Hepatocyte (in vitro differentiated cells): Measurements from ENCODE around the gene PRDM10. TPM values are rescaled to one million over a fixed set of nuclear protein-coding genes. Genes with fewer than 3 reads are reported as not detected.

Experiments used
- DNase-seq: peaks from one replicate; pipeline ENCODE4 v3.0.0-alpha.2; 2016; ENCODE audit warnings: low spot score
- H2AFZ ChIP-seq: fragments of 200-600 bp; sonication (generic); 2 replicates; pipeline ENCODE4 v1.6.0; 2016; ENCODE audit warnings: antibody characterized with exemption, mild to moderate bottlenecking
- H3K27ac ChIP-seq: fragments of 200-600 bp; sonication (generic); 2 replicates; pipeline ENCODE4 v1.5.1; 2016; ENCODE audit warnings: mild to moderate bottlenecking
- H3K27me3 ChIP-seq: fragments of 200-600 bp; sonication (generic); 2 replicates; pipeline ENCODE4 v1.6.1; 2016
- H3K36me3 ChIP-seq: fragments of 200-600 bp; sonication (generic); replicated peaks from 2 replicates; pipeline ENCODE4 v1.5.1; 2016; ENCODE audit warnings: low read depth; ENCODE audit not compliant: insufficient read depth
- H3K4me1 ChIP-seq: fragments of 200-600 bp; sonication (generic); 2 replicates; pipeline ENCODE4 v1.5.1; 2016; ENCODE audit warnings: mild to moderate bottlenecking, moderate library complexity; ENCODE audit not compliant: insufficient read depth
- H3K4me2 ChIP-seq: fragments of 200-600 bp; sonication (generic); 2 replicates; pipeline ENCODE4 v1.6.0; 2016
- H3K4me3 ChIP-seq: fragments of 200-600 bp; sonication (generic); 2 replicates; pipeline ENCODE4 v1.5.1; 2016; ENCODE audit warnings: mild to moderate bottlenecking
- H3K79me2 ChIP-seq: fragments of 200-600 bp; sonication (generic); 2 replicates; pipeline ENCODE4 v1.6.0; 2017; ENCODE audit warnings: mild to moderate bottlenecking
- H3K9me2 ChIP-seq: fragments of 200-600 bp; sonication (generic); replicated peaks from 2 replicates; pipeline ENCODE4 v1.6.0; 2017; ENCODE audit warnings: mild to moderate bottlenecking; ENCODE audit not compliant: insufficient read depth
- H3K9me3 ChIP-seq: fragments of 200-600 bp; sonication (generic); 2 replicates; pipeline ENCODE4 v1.5.1; 2016; ENCODE audit warnings: low read depth, mild to moderate bottlenecking
- H4K20me1 ChIP-seq: fragments of 200-600 bp; sonication (generic); 2 replicates; pipeline ENCODE4 v1.6.0; 2016; ENCODE audit warnings: mild to moderate bottlenecking; ENCODE audit not compliant: insufficient read depth, poor library complexity, severe bottlenecking
- EZH2 ChIP-seq: fragments of 200-600 bp; sonication (generic); IDR thresholded peaks from 2 replicates; pipeline ENCODE4 v1.6.1; 2016; ENCODE audit warnings: antibody characterized with exemption, mild to moderate bottlenecking, borderline replicate concordance
- EZH2phosphoT487 ChIP-seq: fragments of 200-600 bp; sonication (generic); IDR thresholded peaks from one replicate; pipeline ENCODE4 v1.6.1; 2018; ENCODE audit warnings: antibody characterized with exemption, mild to moderate bottlenecking, low read depth, moderate library complexity; ENCODE audit not compliant: unreplicated experiment, severe bottlenecking
- WGBS: methylation state at CpG from one replicate; pipeline ENCODE4 v1.1.6; 2016; ENCODE audit warnings: low lambda C conversion rate; ENCODE audit errors: missing lambda C conversion rate; 5-methylcytosine and 5-hydroxymethylcytosine counted together
- polyA plus RNA-seq: library from polyadenylated mRNA; unstranded; fragments of >200 nt; fragmentation: Nextera tagmentation; extraction: Ambion mirVana; gene quantifications from 2 replicates; pipeline ENCODE4 v1.2.1, GENCODE V29; 2016
- total RNA-seq: library from RNA; depleted of rRNA; stranded (reverse); fragments of >200 nt; gene quantifications from 2 replicates; pipeline ENCODE4 v1.2.3, GENCODE V29; 2014
- TF ChIP-seq, protein P1 (sequence below): fragments of 200-600 bp; sonication (generic); IDR thresholded peaks from 2 replicates; pipeline ENCODE4 v1.5.1; 2016; ENCODE audit warnings: antibody characterized with exemption, mild to moderate bottlenecking; ENCODE audit not compliant: poor library complexity

PRDM10 gene
- total and polyA plus RNA-seq, 2 experiments from 2014 or later, result 3.8 to 7.1 TPM

- Histone ChIP-seq H3K27ac (no peak overlapping the region), H3K4me2 (no peak overlapping the region), H3K27me3 (no peaks in the 10 kb centered on the region), H2AFZ (no peak overlapping the region), H3K4me1 (peaks cover 13% of the 10 kb centered on the region), H3K9me3 (no peaks in the 10 kb centered on the region), H3K4me3 (no peak overlapping the region), H3K9me2 (no peaks in the 10 kb centered on the region), H3K79me2 (no peaks in the 10 kb centered on the region), H3K36me3 (no peaks in the 10 kb centered on the region), H4K20me1 (no peaks in the 10 kb centered on the region)
- WGBS, result 97% methylated on average over 5 of the region's 5 CpGs
- DNase-seq, result no peak
- no peak for TF ChIP-seq EZH2
- TF ChIP-seq, protein P1, sequence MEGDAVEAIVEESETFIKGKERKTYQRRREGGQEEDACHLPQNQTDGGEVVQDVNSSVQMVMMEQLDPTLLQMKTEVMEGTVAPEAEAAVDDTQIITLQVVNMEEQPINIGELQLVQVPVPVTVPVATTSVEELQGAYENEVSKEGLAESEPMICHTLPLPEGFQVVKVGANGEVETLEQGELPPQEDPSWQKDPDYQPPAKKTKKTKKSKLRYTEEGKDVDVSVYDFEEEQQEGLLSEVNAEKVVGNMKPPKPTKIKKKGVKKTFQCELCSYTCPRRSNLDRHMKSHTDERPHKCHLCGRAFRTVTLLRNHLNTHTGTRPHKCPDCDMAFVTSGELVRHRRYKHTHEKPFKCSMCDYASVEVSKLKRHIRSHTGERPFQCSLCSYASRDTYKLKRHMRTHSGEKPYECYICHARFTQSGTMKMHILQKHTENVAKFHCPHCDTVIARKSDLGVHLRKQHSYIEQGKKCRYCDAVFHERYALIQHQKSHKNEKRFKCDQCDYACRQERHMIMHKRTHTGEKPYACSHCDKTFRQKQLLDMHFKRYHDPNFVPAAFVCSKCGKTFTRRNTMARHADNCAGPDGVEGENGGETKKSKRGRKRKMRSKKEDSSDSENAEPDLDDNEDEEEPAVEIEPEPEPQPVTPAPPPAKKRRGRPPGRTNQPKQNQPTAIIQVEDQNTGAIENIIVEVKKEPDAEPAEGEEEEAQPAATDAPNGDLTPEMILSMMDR, result no peak
- TF ChIP-seq EZH2phosphoT487, result no peak
Observed at GRCh38 chr11:129864811-129865210, 137.8 kb downstream of the PRDM10 start.

DNA sequence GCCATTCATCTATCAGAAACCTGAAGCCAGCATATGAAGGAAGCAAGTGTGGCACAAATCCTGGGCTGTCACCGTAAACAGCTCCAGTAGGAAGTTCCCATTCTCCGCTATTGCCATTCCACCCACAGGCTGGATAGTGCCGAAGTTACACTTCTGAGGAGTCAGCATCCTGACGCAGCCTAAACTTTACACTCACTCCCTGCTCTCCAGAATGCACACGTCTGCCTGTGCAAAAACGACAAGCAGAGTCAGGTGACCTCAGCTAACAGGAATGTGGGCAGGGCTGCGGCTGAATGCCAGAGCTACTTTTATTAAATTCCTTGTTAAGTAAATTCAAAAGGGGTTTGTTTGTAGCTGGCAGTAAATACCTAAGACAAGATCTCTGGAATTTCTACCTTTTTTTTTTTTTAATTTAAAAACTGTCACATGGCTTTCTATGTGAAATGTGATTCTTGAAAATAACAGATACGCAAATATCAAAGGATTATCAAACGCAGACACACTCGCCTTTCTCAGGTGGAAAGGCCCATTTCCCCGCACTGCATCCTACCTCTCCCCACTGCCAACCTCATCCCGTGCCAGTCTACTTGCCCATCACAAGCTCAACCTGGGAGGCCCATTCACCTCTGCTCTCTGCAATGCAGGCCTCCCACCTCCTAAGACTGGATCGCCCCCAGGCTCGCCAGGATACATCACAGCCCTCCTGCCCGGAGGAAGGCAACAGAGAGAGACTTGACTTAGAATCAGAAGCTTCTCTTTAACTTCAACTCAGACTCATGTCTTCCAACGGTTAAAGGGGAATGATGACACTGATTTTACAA, 140.7 kb downstream of the PRDM10 start:
- peak; percentile 93 for DNase-seq
- no peaks in the 10 kb centered on the region for H3K79me2 ChIP-seq
- no peaks in the 10 kb centered on the region for H3K27me3 ChIP-seq
- peak overlapping the region; percentile 88 for H3K27ac ChIP-seq
- TF ChIP-seq, protein P1, result no peak
- TF ChIP-seq EZH2phosphoT487 (no peak), EZH2 (no peak)
- H3K4me3 ChIP-seq, result no peak overlapping the region
- peaks cover 13% of the 10 kb centered on the region for H3K4me1 ChIP-seq
- no peaks in the 10 kb centered on the region for H3K9me3 ChIP-seq
- H4K20me1 ChIP-seq, result no peaks in the 10 kb centered on the region
- 41% methylated on average over 16 of the region's 16 CpGs for WGBS
- no peaks in the 10 kb centered on the region for H3K9me2 ChIP-seq
- H3K36me3 ChIP-seq, result no peaks in the 10 kb centered on the region
- H2AFZ ChIP-seq, result no peak overlapping the region
- no peak overlapping the region for H3K4me2 ChIP-seq

GRCh38 chr11:129856036-129856435, 146.6 kb downstream of the PRDM10 start:
- Histone ChIP-seq H3K36me3 (no peaks in the 10 kb centered on the region), H3K4me1 (peaks cover 12% of the 10 kb centered on the region), H3K9me2 (no peaks in the 10 kb centered on the region), H4K20me1 (no peaks in the 10 kb centered on the region), H3K27me3 (no peaks in the 10 kb centered on the region), H2AFZ (no peak overlapping the region), H3K79me2 (no peaks in the 10 kb centered on the region), H3K4me3 (no peak overlapping the region), H3K9me3 (no peaks in the 10 kb centered on the region), H3K27ac (no peak overlapping the region), H3K4me2 (no peak overlapping the region)
- no peak for DNase-seq
- WGBS, result 93% methylated on average over 8 of the region's 8 CpGs
- no peak for TF ChIP-seq EZH2phosphoT487
- no peak for TF ChIP-seq EZH2

GRCh38 chr11:129855086-129855485, 147.5 kb downstream of the PRDM10 start:
- H3K27ac ChIP-seq, result peak overlapping the region; percentile 81
- no peaks in the 10 kb centered on the region for H3K9me2 ChIP-seq
- H3K4me1 ChIP-seq, result peaks cover 12% of the 10 kb centered on the region
- H2AFZ ChIP-seq, result no peak overlapping the region
- H3K79me2 ChIP-seq, result no peaks in the 10 kb centered on the region
- H3K36me3 ChIP-seq, result no peaks in the 10 kb centered on the region
- no peaks in the 10 kb centered on the region for H4K20me1 ChIP-seq
- H3K9me3 ChIP-seq, result no peaks in the 10 kb centered on the region
- no peak overlapping the region for H3K4me2 ChIP-seq
- H3K4me3 ChIP-seq, result no peak overlapping the region
- 86% methylated on average over 11 of the region's 11 CpGs for WGBS
- no peaks in the 10 kb centered on the region for H3K27me3 ChIP-seq
- no peak for DNase-seq
- no peak for TF ChIP-seq EZH2
- TF ChIP-seq, protein P1, result no peak
- TF ChIP-seq EZH2phosphoT487, result no peak
